ENCODE measurements around the gene POLG. TPM values are rescaled to one million over a fixed set of nuclear protein-coding genes. Genes with fewer than 3 reads are reported as not detected.

Gene POLG
- total RNA-seq, 1 experiment from 2014 or later: 83.5 TPM

GRCh38 chr15:89360294-89360971 is 25.8 kb upstream of the POLG start:
- Histone ChIP-seq H3K9me3 (ENCODE audit: low read length) (no peaks in the 10 kb centered on the region), H2AFZ (ENCODE audit: low read length) (no peak overlapping the region), H3K4me2 (ENCODE audit: low read length) (no peak overlapping the region), H3K36me3 (ENCODE audit: low read depth, low read length) (no peaks in the 10 kb centered on the region), H3K4me3 (ENCODE audit: low read length) (no peak overlapping the region), H3K9me2 (replicated peaks; ENCODE audit: low read length) (no peaks in the 10 kb centered on the region), H3F3A (ENCODE audit: low read length, unreplicated experiment) (no peaks in the 10 kb centered on the region), H3K9ac (ENCODE audit: low read length) (no peak overlapping the region), H3K27me3 (ENCODE audit: low read length) (peaks cover 47% of the 10 kb centered on the region), H3K27ac (ENCODE audit: low read length) (no peak overlapping the region), H3K79me2 (ENCODE audit: low read length) (no peaks in the 10 kb centered on the region), H3K4me1 (ENCODE audit: insufficient read depth, low read length) (0 out of 2 replicates have a peak, but pooled peaks cover 3% of the 10 kb centered on the region), H4K20me1 (ENCODE audit: low read length) (no peaks in the 10 kb centered on the region)
- BruUV-seq (replicated peaks): no TSS peak
- no peak for TF ChIP-seq EZH2phosphoT487 (IDR thresholded peaks at IDR 0.05; ENCODE audit: borderline replicate concordance, low read length)
- no peak for TF ChIP-seq CTCF (conservative IDR thresholded peaks at IDR 0.05; ENCODE audit: low read depth, low read length)
- no peak for TF ChIP-seq EZH2 (IDR thresholded peaks at IDR 0.05; ENCODE audit: low read length, unreplicated experiment)
- no peak for DNase-seq
- intact Hi-C loops (cut with micrococcal nuclease): no loop called here
- no peak for ATAC-seq
- ChIA-PET CTCF (no interaction called here), POLR2A (ENCODE audit: unreplicated experiment) (no interaction called here)

GRCh38 chr15:89359471-89360293 is 25.1 kb upstream of the POLG start:
- TF ChIP-seq EZH2phosphoT487 (IDR thresholded peaks at IDR 0.05; ENCODE audit: borderline replicate concordance, low read length) (no peak), EZH2 (IDR thresholded peaks at IDR 0.05; ENCODE audit: low read length, unreplicated experiment) (no peak), CTCF (conservative IDR thresholded peaks at IDR 0.05; ENCODE audit: low read depth, low read length) (no peak)
- intact Hi-C loops (cut with micrococcal nuclease): loop anchor here (5.0 to 10.0 kb wide), 2 partner anchors 58 to 195 kb away; no protein-coding TSS in a partner anchor
- H3K4me3 ChIP-seq (ENCODE audit: low read length): no peak overlapping the region
- BruUV-seq (replicated peaks): no TSS peak
- CTCF ChIA-PET: interaction anchor here (1.3 to 1.7 kb wide), 2 partner anchors 71 to 72 kb away, joined by 10 to 13 read pairs; no protein-coding TSS in a partner anchor
- no peaks in the 10 kb centered on the region for H3K9me2 ChIP-seq (replicated peaks; ENCODE audit: low read length)
- H3K36me3 ChIP-seq (ENCODE audit: low read depth, low read length): no peaks in the 10 kb centered on the region
- DNase-seq (no peak), ATAC-seq (no peak)
- H3K27me3 ChIP-seq (ENCODE audit: low read length): peaks cover 53% of the 10 kb centered on the region
- H3F3A ChIP-seq (ENCODE audit: low read length, unreplicated experiment): no peaks in the 10 kb centered on the region
- H3K79me2 ChIP-seq (ENCODE audit: low read length): no peaks in the 10 kb centered on the region
- H3K4me1 ChIP-seq (ENCODE audit: insufficient read depth, low read length): 0 out of 2 replicates have a peak, but pooled peaks cover 3% of the 10 kb centered on the region
- no peak overlapping the region for H3K9ac ChIP-seq (ENCODE audit: low read length)
- H3K9me3 ChIP-seq (ENCODE audit: low read length): no peaks in the 10 kb centered on the region
- POLR2A ChIA-PET (ENCODE audit: unreplicated experiment): no interaction called here
- H3K27ac ChIP-seq (ENCODE audit: low read length): no peak overlapping the region
- no peaks in the 10 kb centered on the region for H4K20me1 ChIP-seq (ENCODE audit: low read length)
- peak overlapping the region; percentile 93; the same call in 1 of the 2 replicates for H3K4me2 ChIP-seq (ENCODE audit: low read length)
- no peak overlapping the region for H2AFZ ChIP-seq (ENCODE audit: low read length)

All from PC-3 (cell line).